Panc1 (cell line): Measurements from ENCODE around the gene ITIH6.

Experiments
- CTCF ChIP-seq: fragments of 450-650 bp; IDR thresholded peaks from 2 replicates; pipeline ENCODE4 v1.5.1; 2017; ENCODE audit warnings: mild to moderate bottlenecking
- POLR2AphosphoS5 ChIP-seq: IDR thresholded peaks from 2 replicates; pipeline ENCODE4 v1.6.1; 2012; ENCODE audit warnings: mild to moderate bottlenecking, low read depth, low read length, moderate library complexity

DNA sequence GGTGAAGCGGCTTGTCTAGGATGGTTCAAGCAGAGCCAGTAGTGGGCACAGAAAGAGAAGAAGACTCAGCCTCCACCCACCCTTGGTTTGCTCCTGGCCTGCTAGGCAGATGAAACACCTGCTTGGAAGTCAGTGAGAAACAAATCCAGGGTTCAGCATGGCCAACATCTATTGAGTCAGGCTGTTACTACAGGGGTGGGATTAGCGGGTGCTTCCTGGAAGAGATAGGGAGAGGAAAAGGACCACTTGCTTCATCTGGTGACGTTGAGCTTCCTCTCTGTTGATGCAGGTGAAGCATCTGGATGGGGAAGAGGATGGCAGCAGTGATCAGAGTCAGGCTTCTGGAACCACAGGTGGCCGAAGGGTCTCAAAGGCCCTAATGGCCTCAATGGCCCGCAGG, 12.5 kb upstream of the ITIH6 start:
- TF ChIP-seq CTCF (no peak), POLR2AphosphoS5 (no peak)
